NCI-H146 (cell line): ENCODE measurements around the gene ARL5C.
"Not testable (repeated sequence)": the region's sequence is repeated elsewhere in the genome, so short reads cannot be mapped to it uniquely, and the experiment has no call there.

ENCODE experiments used
- DNase-seq: peaks from one replicate; lab custom pipeline; 2025; lab: John Stamatoyannopoulos, UW

The ARL5C gene

GRCh38 chr17:39141294-39141693 is 24.7 kb downstream of the ARL5C start:
- no peak for DNase-seq

- no peak for DNase-seq
Observed at GRCh38 chr17:39139561-39139960, 26.4 kb downstream of the ARL5C start.

GRCh38 chr17:39139161-39139511 is 26.8 kb downstream of the ARL5C start:
- no peak for DNase-seq

GRCh38 chr17:39138431-39139160 is 27.4 kb downstream of the ARL5C start:
- no peak for DNase-seq

GRCh38 chr17:39134878-39135277 is 31.1 kb downstream of the ARL5C start:
- no peak for DNase-seq

- DNase-seq, result no peak
Observed at GRCh38 chr17:39132192-39132610, 33.8 kb downstream of the ARL5C start.

- DNase-seq, result no peak
Observed at GRCh38 chr17:39131616-39132015, 34.3 kb downstream of the ARL5C start.

- no peak for DNase-seq
Observed at GRCh38 chr17:39130205-39130604, 35.8 kb downstream of the ARL5C start.

- DNase-seq, result not testable (repeated sequence)
Observed at GRCh38 chr17:39129544-39129943, 36.4 kb downstream of the ARL5C start.

GRCh38 chr17:39126436-39126835 is 39.5 kb downstream of the ARL5C start:
- DNase-seq, result no peak

GRCh38 chr17:39125143-39125875 is 40.7 kb downstream of the ARL5C start:
- no peak for DNase-seq

- DNase-seq, result no peak
Observed at GRCh38 chr17:39123627-39124026, 42.3 kb downstream of the ARL5C start.

- no peak for DNase-seq
Observed at GRCh38 chr17:39122991-39123390, 43.0 kb downstream of the ARL5C start.

GRCh38 chr17:39121919-39122318 is 44.0 kb downstream of the ARL5C start:
- not testable (repeated sequence) for DNase-seq

GRCh38 chr17:39118674-39119419 is 47.1 kb downstream of the ARL5C start:
- no peak for DNase-seq

GRCh38 chr17:39116224-39116623 is 49.7 kb downstream of the ARL5C start:
- no peak for DNase-seq

- DNase-seq, result no peak
Observed at GRCh38 chr17:39115135-39115534, 50.8 kb downstream of the ARL5C start.

- no peak for DNase-seq
Observed at GRCh38 chr17:39114723-39115122, 51.2 kb downstream of the ARL5C start.

GRCh38 chr17:39113871-39114270 is 52.1 kb downstream of the ARL5C start:
- DNase-seq, result no peak

- peak; percentile 10 for DNase-seq
Observed at GRCh38 chr17:39110435-39111136, 55.4 kb downstream of the ARL5C start.

- no peak for DNase-seq
Observed at GRCh38 chr17:39108461-39109375, 57.2 kb downstream of the ARL5C start.
